GM18505 (cell line): ENCODE results near the gene CD68.
"Not testable (repeated sequence)": the region's sequence is repeated elsewhere in the genome, so short reads cannot be mapped to it uniquely, and the experiment has no call there.

ENCODE experiments used
- ATAC-seq: cut with Tn5 transposase; IDR thresholded peaks from one replicate; pipeline ENCODE4 v1.9.1; 2021; ENCODE audit not compliant: unreplicated experiment
- POLR2A ChIP-seq: IDR thresholded peaks from 4 replicates; pipeline ENCODE4 v1.6.1; 2011; ENCODE audit warnings: borderline replicate concordance; ENCODE audit not compliant: insufficient read depth, insufficient read length; ENCODE audit errors: extremely low read depth

CD68 gene

GRCh38 chr17:7620835-7621234 lies 41.4 kb downstream of the CD68 start:
- no peak for ATAC-seq
- TF ChIP-seq POLR2A: no peak

GRCh38 chr17:7623661-7624060 lies 44.2 kb downstream of the CD68 start:
- TF ChIP-seq POLR2A: no peak
- ATAC-seq: no peak

- ATAC-seq: not testable (repeated sequence)
These were observed 46.3 kb downstream of the CD68 start for GRCh38 chr17:7625749-7626148.

GRCh38 chr17:7626307-7626706 lies 46.9 kb downstream of the CD68 start:
- TF ChIP-seq POLR2A: no peak
- no peak for ATAC-seq

- TF ChIP-seq POLR2A: no peak
- no peak for ATAC-seq
These were observed 47.5 kb downstream of the CD68 start for GRCh38 chr17:7626956-7627249.

GRCh38 chr17:7627250-7628121 lies 48.0 kb downstream of the CD68 start, which contains the start of gene SAT2:
TSS of gene SAT2 (minus strand) at chr17:7627821. CDS start at chr17:7627635, 186 bp downstream.
- ATAC-seq: peak; percentile 81
- TF ChIP-seq POLR2A: peak; percentile 81

- ATAC-seq: no peak
- TF ChIP-seq POLR2A: no peak
These were observed 50.6 kb downstream of the CD68 start, which contains the start of gene SHBG for GRCh38 chr17:7629939-7630571. TSS of gene SHBG (plus strand) at chr17:7630135. CDS start at chr17:7630173, 38 bp downstream.
